HEK293 (cell line): Measurements from ENCODE around the gene USP6NL.

Experiments
- CTCF ChIA-PET: fragments of 350-600 bp; formaldehyde crosslinking; extraction: SDS; loops from one replicate; lab custom pipeline; 2021; ENCODE audit warnings: antibody characterized with exemption; lab: Yijun Ruan, JAX
- POLR2A ChIA-PET: fragments of 300-600 bp; formaldehyde crosslinking; extraction: SDS; loops from one replicate; lab custom pipeline; 2020; ENCODE audit warnings: antibody characterized with exemption, inconsistent platforms; lab: Yijun Ruan, JAX
- H3K27ac ChIP-seq: fragments of 200-500 bp; sonication (Bioruptor generic); 2 replicates; pipeline ENCODE4 v1.5.1; 2014; ENCODE audit warnings: low read depth, low read length, control low read depth, inconsistent platforms; ENCODE audit errors: extremely low read depth
- H3K36me3 ChIP-seq, 2 experiments: fragments of 200-500 bp in 1 of 2; sonication (Bioruptor generic) in 1 of 2; 1 replicate in 1 of 2; 2 replicates in 1 of 2; pipeline ENCODE4 v1.5.1; 2014 to 2017; ENCODE audit warnings: inconsistent platforms in 2 of 2, low read length in 2 of 2; ENCODE audit not compliant: control insufficient read depth in 2 of 2, insufficient read depth in 1 of 2
- H3K4me1 ChIP-seq: fragments of 200-500 bp; sonication (Bioruptor generic); 2 replicates; pipeline ENCODE4 v1.5.1; 2014; ENCODE audit warnings: mild to moderate bottlenecking, low read length, inconsistent platforms; ENCODE audit not compliant: control insufficient read depth, insufficient read depth
- H3K4me3 ChIP-seq: 2 replicates; pipeline ENCODE4 v1.5.1; 2011; ENCODE audit warnings: low read depth, mild to moderate bottlenecking, control low read depth, low read length, moderate library complexity
- H3K9me3 ChIP-seq: fragments of 200-500 bp; sonication (Bioruptor generic); 2 replicates; pipeline ENCODE4 v1.5.1; 2014; ENCODE audit warnings: low read depth, low read length, inconsistent platforms; ENCODE audit not compliant: control insufficient read depth, insufficient read depth
- KLF7 ChIP-seq: fragments of 450-650 bp; formaldehyde crosslinking; IDR thresholded peaks from 2 replicates; pipeline ENCODE4 v1.5.1; 2016; ENCODE audit warnings: missing biosample characterization, missing genetic modification characterization, borderline replicate concordance
- SETDB1 ChIP-seq: IDR thresholded peaks from one replicate; pipeline ENCODE4 v1.6.1; 2017; ENCODE audit warnings: mild to moderate bottlenecking, low read length, moderate library complexity, mixed read lengths; ENCODE audit not compliant: insufficient read length
- ZIC2 ChIP-seq: fragments of 450-650 bp; formaldehyde crosslinking; IDR thresholded peaks from 2 replicates; pipeline ENCODE4 v1.5.1; 2016; ENCODE audit warnings: missing biosample characterization, missing genetic modification characterization
- ZNF114 ChIP-seq: fragments of 450-650 bp; formaldehyde crosslinking; IDR thresholded peaks from 2 replicates; pipeline ENCODE4 v1.5.0; 2017; ENCODE audit warnings: missing biosample characterization, missing genetic modification characterization
- ZNF140 ChIP-seq: fragments of 450-650 bp; formaldehyde crosslinking; IDR thresholded peaks from 2 replicates; pipeline ENCODE4 v1.5.1; 2016; ENCODE audit warnings: missing biosample characterization, missing genetic modification characterization
- ZNF146 ChIP-seq: fragments of 450-650 bp; formaldehyde crosslinking; IDR thresholded peaks from 2 replicates; pipeline ENCODE4 v1.5.1; 2016; ENCODE audit warnings: missing biosample characterization, missing genetic modification characterization
- ZNF169 ChIP-seq: fragments of 450-650 bp; formaldehyde crosslinking; IDR thresholded peaks from 2 replicates; pipeline ENCODE4 v1.5.1; 2016; ENCODE audit warnings: missing biosample characterization, missing genetic modification characterization
- ZNF211 ChIP-seq: fragments of 450-650 bp; formaldehyde crosslinking; IDR thresholded peaks from 2 replicates; pipeline ENCODE4 v1.5.1; 2016; ENCODE audit warnings: low read depth, missing biosample characterization, missing genetic modification characterization
- ZNF23 ChIP-seq: fragments of 450-650 bp; formaldehyde crosslinking; IDR thresholded peaks from 2 replicates; pipeline ENCODE4 v1.5.1; 2016; ENCODE audit warnings: missing biosample characterization, missing genetic modification characterization, borderline replicate concordance
- ZNF24 ChIP-seq: fragments of 450-650 bp; formaldehyde crosslinking; IDR thresholded peaks from 2 replicates; pipeline ENCODE4 v1.5.1; 2016; ENCODE audit warnings: missing biosample characterization, missing genetic modification characterization
- ZNF335 ChIP-seq: fragments of 450-650 bp; formaldehyde crosslinking; conservative IDR thresholded peaks from 2 replicates; pipeline ENCODE4 v1.5.1; 2016; ENCODE audit warnings: missing biosample characterization, missing genetic modification characterization
- ZNF366 ChIP-seq: fragments of 450-650 bp; formaldehyde crosslinking; conservative IDR thresholded peaks from 2 replicates; pipeline ENCODE4 v1.5.1; 2016; ENCODE audit warnings: missing biosample characterization, missing genetic modification characterization
- ZNF37A ChIP-seq: fragments of 450-650 bp; IDR thresholded peaks from 2 replicates; pipeline ENCODE4 v1.5.1; 2018; ENCODE audit warnings: missing biosample characterization, missing genetic modification characterization
- ZNF394 ChIP-seq: fragments of 450-650 bp; formaldehyde crosslinking; IDR thresholded peaks from 2 replicates; pipeline ENCODE4 v1.5.1; 2016; ENCODE audit warnings: missing biosample characterization, missing genetic modification characterization, mild to moderate bottlenecking, moderate library complexity, borderline replicate concordance
- ZNF398 ChIP-seq: fragments of 450-650 bp; formaldehyde crosslinking; IDR thresholded peaks from 2 replicates; pipeline ENCODE4 v1.5.1; 2017; ENCODE audit warnings: missing biosample characterization, missing genetic modification characterization
- ZNF585B ChIP-seq: fragments of 450-650 bp; formaldehyde crosslinking; IDR thresholded peaks from 2 replicates; pipeline ENCODE4 v1.5.1; 2016; ENCODE audit warnings: missing biosample characterization, missing genetic modification characterization
- ZNF600 ChIP-seq: fragments of 450-650 bp; formaldehyde crosslinking; IDR thresholded peaks from 2 replicates; pipeline ENCODE4 v1.5.1; 2016; ENCODE audit warnings: missing biosample characterization, missing genetic modification characterization
- ZNF654 ChIP-seq: fragments of 450-650 bp; formaldehyde crosslinking; IDR thresholded peaks from 2 replicates; pipeline ENCODE4 v1.5.1; 2016; ENCODE audit warnings: low read depth, missing biosample characterization, missing genetic modification characterization
- ZNF670 ChIP-seq: fragments of 450-650 bp; formaldehyde crosslinking; IDR thresholded peaks from 2 replicates; pipeline ENCODE4 v1.5.1; 2016; ENCODE audit warnings: missing biosample characterization, missing genetic modification characterization, low read depth
- TF ChIP-seq, protein P1 (sequence below): fragments of 450-650 bp; formaldehyde crosslinking; IDR thresholded peaks from 2 replicates; pipeline ENCODE4 v1.5.1; 2017; ENCODE audit warnings: missing biosample characterization, missing genetic modification characterization
- TF ChIP-seq, protein P2 (sequence below): fragments of 450-650 bp; formaldehyde crosslinking; IDR thresholded peaks from 2 replicates; pipeline ENCODE4 v1.5.1; 2016; ENCODE audit warnings: missing biosample characterization, missing genetic modification characterization
- TF ChIP-seq, protein P3 (sequence below): fragments of 450-650 bp; formaldehyde crosslinking; IDR thresholded peaks from 2 replicates; pipeline ENCODE4 v1.5.1; 2016; ENCODE audit warnings: missing biosample characterization, missing genetic modification characterization
- TF ChIP-seq, protein P4 (sequence below): fragments of 450-650 bp; formaldehyde crosslinking; IDR thresholded peaks from 2 replicates; pipeline ENCODE4 v1.5.1; 2017; ENCODE audit warnings: missing biosample characterization, missing genetic modification characterization

Gene USP6NL

GRCh38 chr10:11605807-11606408 is 5.5 kb downstream of the USP6NL start:
- H3K36me3 ChIP-seq = no peaks in the 10 kb centered on the region
- POLR2A ChIA-PET = interaction anchor here (0.7 kb wide), 1 partner anchor 33 kb away, joined by 3 read pairs; no protein-coding TSS in a partner anchor
- CTCF ChIA-PET = interaction anchor here (1.2 kb wide), 1 partner anchor 152 kb away, joined by 3 read pairs; no protein-coding TSS in a partner anchor
- no peak overlapping the region for H3K27ac ChIP-seq
- TF ChIP-seq ZNF366 = 0 out of 2 replicates have a peak, but pooled peaks have one; percentile 28
- TF ChIP-seq ZNF211 (tag by site-specific recombination) = no peak
- H3K4me1 ChIP-seq = peaks cover 21% of the 10 kb centered on the region
- no peak overlapping the region for H3K4me3 ChIP-seq
- H3K9me3 ChIP-seq = no peaks in the 10 kb centered on the region

DNA sequence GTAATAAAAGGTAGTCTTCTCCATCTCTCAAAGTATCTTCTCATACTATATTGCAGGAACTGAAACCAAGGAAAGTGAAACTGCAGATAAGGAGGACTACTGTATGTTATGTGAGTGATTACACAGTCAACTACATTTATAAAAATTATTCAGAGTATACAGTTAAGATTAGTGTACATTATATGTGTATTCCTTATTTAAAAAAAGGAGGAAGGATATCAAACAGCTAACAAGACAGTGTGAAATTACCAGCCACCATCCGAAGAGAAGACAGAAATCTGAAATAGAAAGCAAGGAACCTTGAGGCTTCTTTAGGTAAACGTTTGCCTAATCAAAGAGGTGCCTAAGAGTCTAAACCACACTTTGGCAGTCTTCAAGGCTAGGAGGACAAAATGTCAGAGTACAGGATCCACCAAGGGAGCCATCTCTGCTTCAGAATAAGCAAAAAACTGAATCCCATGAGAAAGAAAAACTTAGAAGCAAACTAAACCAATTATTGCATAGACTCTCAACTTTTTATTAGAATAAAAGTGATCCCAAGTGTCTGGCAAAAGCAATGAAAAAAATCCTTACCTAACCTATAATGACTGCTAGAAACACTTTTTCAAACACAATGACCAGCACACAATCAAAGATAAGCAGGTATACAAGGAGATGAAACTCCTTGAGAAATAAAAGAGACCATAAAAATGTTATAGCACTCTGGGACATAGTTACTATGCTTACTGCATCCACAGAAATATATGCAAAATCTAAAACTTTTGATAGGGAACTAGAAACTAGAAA is 6.4 kb downstream of the USP6NL start:
- Histone ChIP-seq H3K4me3 (no peak overlapping the region), H3K9me3 (no peaks in the 10 kb centered on the region), H3K27ac (no peak overlapping the region), H3K4me1 (peaks cover 21% of the 10 kb centered on the region), H3K36me3 (no peaks in the 10 kb centered on the region)
- ChIA-PET POLR2A (no interaction called here), CTCF (no interaction called here)
- TF ChIP-seq ZIC2 (tag by site-specific recombination) (no peak), ZNF140 (tag by site-specific recombination) (no peak), ZNF146 (tag by site-specific recombination) (no peak), ZNF600 (tag by site-specific recombination) (no peak), ZNF169 (tag by site-specific recombination) (no peak), ZNF114 (tag by site-specific recombination) (no peak), ZNF670 (no peak), ZNF394 (tag by site-specific recombination) (no peak), ZNF24 (tag by site-specific recombination) (no peak), ZNF585B (tag by site-specific recombination) (peak; percentile 94), ZNF335 (tag by site-specific recombination) (no peak), ZNF37A (no peak), SETDB1 (peak; percentile 96), KLF7 (tag by site-specific recombination) (no peak), ZNF654 (tag by site-specific recombination) (no peak), ZNF398 (tag by site-specific recombination) (no peak), ZNF23 (tag by site-specific recombination) (no peak)
- TF ChIP-seq, protein P1, sequence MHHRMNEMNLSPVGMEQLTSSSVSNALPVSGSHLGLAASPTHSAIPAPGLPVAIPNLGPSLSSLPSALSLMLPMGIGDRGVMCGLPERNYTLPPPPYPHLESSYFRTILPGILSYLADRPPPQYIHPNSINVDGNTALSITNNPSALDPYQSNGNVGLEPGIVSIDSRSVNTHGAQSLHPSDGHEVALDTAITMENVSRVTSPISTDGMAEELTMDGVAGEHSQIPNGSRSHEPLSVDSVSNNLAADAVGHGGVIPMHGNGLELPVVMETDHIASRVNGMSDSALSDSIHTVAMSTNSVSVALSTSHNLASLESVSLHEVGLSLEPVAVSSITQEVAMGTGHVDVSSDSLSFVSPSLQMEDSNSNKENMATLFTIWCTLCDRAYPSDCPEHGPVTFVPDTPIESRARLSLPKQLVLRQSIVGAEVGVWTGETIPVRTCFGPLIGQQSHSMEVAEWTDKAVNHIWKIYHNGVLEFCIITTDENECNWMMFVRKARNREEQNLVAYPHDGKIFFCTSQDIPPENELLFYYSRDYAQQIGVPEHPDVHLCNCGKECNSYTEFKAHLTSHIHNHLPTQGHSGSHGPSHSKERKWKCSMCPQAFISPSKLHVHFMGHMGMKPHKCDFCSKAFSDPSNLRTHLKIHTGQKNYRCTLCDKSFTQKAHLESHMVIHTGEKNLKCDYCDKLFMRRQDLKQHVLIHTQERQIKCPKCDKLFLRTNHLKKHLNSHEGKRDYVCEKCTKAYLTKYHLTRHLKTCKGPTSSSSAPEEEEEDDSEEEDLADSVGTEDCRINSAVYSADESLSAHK (tag by site-specific recombination) = 0 out of 2 replicates have a peak, but pooled peaks have one; percentile 42
- TF ChIP-seq, protein P2, sequence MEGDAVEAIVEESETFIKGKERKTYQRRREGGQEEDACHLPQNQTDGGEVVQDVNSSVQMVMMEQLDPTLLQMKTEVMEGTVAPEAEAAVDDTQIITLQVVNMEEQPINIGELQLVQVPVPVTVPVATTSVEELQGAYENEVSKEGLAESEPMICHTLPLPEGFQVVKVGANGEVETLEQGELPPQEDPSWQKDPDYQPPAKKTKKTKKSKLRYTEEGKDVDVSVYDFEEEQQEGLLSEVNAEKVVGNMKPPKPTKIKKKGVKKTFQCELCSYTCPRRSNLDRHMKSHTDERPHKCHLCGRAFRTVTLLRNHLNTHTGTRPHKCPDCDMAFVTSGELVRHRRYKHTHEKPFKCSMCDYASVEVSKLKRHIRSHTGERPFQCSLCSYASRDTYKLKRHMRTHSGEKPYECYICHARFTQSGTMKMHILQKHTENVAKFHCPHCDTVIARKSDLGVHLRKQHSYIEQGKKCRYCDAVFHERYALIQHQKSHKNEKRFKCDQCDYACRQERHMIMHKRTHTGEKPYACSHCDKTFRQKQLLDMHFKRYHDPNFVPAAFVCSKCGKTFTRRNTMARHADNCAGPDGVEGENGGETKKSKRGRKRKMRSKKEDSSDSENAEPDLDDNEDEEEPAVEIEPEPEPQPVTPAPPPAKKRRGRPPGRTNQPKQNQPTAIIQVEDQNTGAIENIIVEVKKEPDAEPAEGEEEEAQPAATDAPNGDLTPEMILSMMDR (tag by site-specific recombination) = no peak
- TF ChIP-seq, protein P3, sequence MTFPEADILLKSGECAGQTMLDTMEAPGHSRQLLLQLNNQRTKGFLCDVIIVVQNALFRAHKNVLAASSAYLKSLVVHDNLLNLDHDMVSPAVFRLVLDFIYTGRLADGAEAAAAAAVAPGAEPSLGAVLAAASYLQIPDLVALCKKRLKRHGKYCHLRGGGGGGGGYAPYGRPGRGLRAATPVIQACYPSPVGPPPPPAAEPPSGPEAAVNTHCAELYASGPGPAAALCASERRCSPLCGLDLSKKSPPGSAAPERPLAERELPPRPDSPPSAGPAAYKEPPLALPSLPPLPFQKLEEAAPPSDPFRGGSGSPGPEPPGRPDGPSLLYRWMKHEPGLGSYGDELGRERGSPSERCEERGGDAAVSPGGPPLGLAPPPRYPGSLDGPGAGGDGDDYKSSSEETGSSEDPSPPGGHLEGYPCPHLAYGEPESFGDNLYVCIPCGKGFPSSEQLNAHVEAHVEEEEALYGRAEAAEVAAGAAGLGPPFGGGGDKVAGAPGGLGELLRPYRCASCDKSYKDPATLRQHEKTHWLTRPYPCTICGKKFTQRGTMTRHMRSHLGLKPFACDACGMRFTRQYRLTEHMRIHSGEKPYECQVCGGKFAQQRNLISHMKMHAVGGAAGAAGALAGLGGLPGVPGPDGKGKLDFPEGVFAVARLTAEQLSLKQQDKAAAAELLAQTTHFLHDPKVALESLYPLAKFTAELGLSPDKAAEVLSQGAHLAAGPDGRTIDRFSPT = no peak
- TF ChIP-seq, protein P4, sequence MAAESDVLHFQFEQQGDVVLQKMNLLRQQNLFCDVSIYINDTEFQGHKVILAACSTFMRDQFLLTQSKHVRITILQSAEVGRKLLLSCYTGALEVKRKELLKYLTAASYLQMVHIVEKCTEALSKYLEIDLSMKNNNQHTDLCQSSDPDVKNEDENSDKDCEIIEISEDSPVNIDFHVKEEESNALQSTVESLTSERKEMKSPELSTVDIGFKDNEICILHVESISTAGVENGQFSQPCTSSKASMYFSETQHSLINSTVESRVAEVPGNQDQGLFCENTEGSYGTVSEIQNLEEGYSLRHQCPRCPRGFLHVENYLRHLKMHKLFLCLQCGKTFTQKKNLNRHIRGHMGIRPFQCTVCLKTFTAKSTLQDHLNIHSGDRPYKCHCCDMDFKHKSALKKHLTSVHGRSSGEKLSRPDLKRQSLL (tag by site-specific recombination) = no peak
